Heart left ventricle (tissue), 16 donors: ENCODE data around the gene SPPL3. TPM values are rescaled to one million over a fixed set of nuclear protein-coding genes. Genes with fewer than 3 reads are reported as not detected.

ENCODE experiments used
- ATAC-seq, 4 donors: fragments of 200-7000 bp; cut with Tn5 transposase; one replicate each; pipeline ENCODE4 v1.9.1; 2020 to 2022; ENCODE audit warnings: moderate library complexity in 4 of 4, mild to moderate bottlenecking in 3 of 4, moderate number of reproducible peaks in 1 of 4
- DNase-seq, 5 donors: peaks; one replicate each; pipeline ENCODE4 v3.0.0-alpha.2; 2020
- H3K27ac ChIP-seq, 12 donors: fragments of 200-600 bp; sonication (generic) in 4 of 12; one replicate each; pipeline versions ENCODE4 v1.5.0 to v1.8.0; 2016 to 2022; ENCODE audit warnings: mild to moderate bottlenecking in 2 of 12
- H3K27me3 ChIP-seq, 9 donors: fragments of 200-600 bp; sonication (generic) in 2 of 9; one replicate each; pipeline versions ENCODE4 v1.5.1 to v1.8.0; 2016 to 2022; ENCODE audit warnings: mild to moderate bottlenecking in 3 of 9
- H3K36me3 ChIP-seq, 9 donors: fragments of 200-600 bp; sonication (generic) in 2 of 9; one replicate each; pipeline versions ENCODE4 v1.5.0 to v1.8.0; 2018 to 2022; ENCODE audit warnings: mild to moderate bottlenecking in 2 of 9
- H3K4me1 ChIP-seq, 12 donors: fragments of 200-600 bp; sonication (generic) in 4 of 12; one replicate each; pipeline versions ENCODE4 v1.5.0 to v1.8.0; 2016 to 2022; ENCODE audit warnings: mild to moderate bottlenecking in 3 of 12
- H3K4me3 ChIP-seq, 12 donors: fragments of 200-600 bp; sonication (generic) in 4 of 12; one replicate each; pipeline versions ENCODE4 v1.5.0 to v1.8.0; 2017 to 2022; ENCODE audit warnings: mild to moderate bottlenecking in 9 of 12, moderate library complexity in 4 of 12
- H3K9me3 ChIP-seq, 12 donors: fragments of 200-600 bp; sonication (generic) in 4 of 12; one replicate each; pipeline versions ENCODE4 v1.5.0 to v1.8.0; 2016 to 2022; ENCODE audit warnings: mild to moderate bottlenecking in 1 of 12
- CTCF ChIP-seq, 12 donors: fragments of 200-600 bp; sonication (generic) in 4 of 12; IDR thresholded peaks; one replicate each; pipeline versions ENCODE4 v1.5.0 to v1.8.0; 2018 to 2022; ENCODE audit warnings: antibody characterized with exemption in 12 of 12, mild to moderate bottlenecking in 5 of 12
- POLR2A ChIP-seq, 2 donors: fragments of 450-650 bp; IDR thresholded peaks; one replicate each; pipeline ENCODE4 v1.6.1; 2017; ENCODE audit warnings: antibody characterized with exemption in 2 of 2, mild to moderate bottlenecking in 2 of 2, moderate library complexity in 2 of 2
- WGBS, 4 donors: extraction: QIAGEN DNeasy Blood & Tissue Kit in 2 of 4; methylation state at CpG; one replicate each; pipeline versions ENCODE4 v1.1.5 to v1.1.7; 2013 to 2018; 5-methylcytosine and 5-hydroxymethylcytosine counted together
- intact Hi-C, 10 donors: fragments of 100-400 bp; cut with DNase I; formaldehyde crosslinking; loops; one replicate each; pipeline versions ENCODE4 v1.11.1 to v1.14.2; 2022
- polyA plus RNA-seq, 2 donors: library from polyadenylated mRNA; stranded (reverse); fragments of 200-250 nt; gene quantifications; one replicate each; pipeline ENCODE4 v1.2.3, GENCODE V29; 2013
- total RNA-seq, 9 donors: library from RNA; depleted of rRNA in 2 of 9; stranded (reverse); fragments of >200 nt in 2 of 9; fragmentation: NEBNext Ultra II Directional in 3 of 9; extraction: Animal tissue kit (Norgen Biotek cat#: 25700) in 3 of 9; gene quantifications; one replicate each; pipeline versions ENCODE4 v1.1.0 to v1.2.4, GENCODE V29; 2016 to 2023
- donor health status: ischemic (EF 13 %, LVEDD 7.1; RV severe dilation, severe dysfunction).
- donor health status: healthy with polysubstance abuse.
- donor health status: DM: no; HTN: yes; CAD: no.
- donor health status: DM: no; HTN: no; CAD: no.
- donor health status: ischemic (EF 25% LVEDD 6.9; RV normal size, moderate dysfunction).
- donor health status: ischemic (EF 25% LVEDD 5.7; RV mildly dilated, moderate dysfunction).
- donor health status: healthy.
- donor health status: DM: yes; HTN: yes; CAD: no.
- donor health status: ischemic (EF 35%, LVEDD 5.7; RV mildly dilated, moderate dysfunction).
- donor health status: nonischemic (EF 11% LVEDD 7.7; RV severe dilation, severe dysfunction).
- donor health status: DM: yes; HTN: yes; CAD: no.
- donor health status: PGD.
- donor health status: ischemic (EF 29% LVEDD 5.4; RV normal size, mild dysfunction).
- donor health status: nonischemic (EF 23%, LVEDD 6.1; RV moderate dilation, normal function).

Gene SPPL3
- total and polyA plus RNA-seq, 11 donors = 8.2 to 48.2 (median 26.5) TPM

GRCh38 chr12:120825337-120825736, 78.8 kb downstream of the SPPL3 start:
- Histone ChIP-seq H3K9me3 (no peaks in the 10 kb centered on the region), H3K4me1 (peaks cover 0 to 63% (median 20%) of the 10 kb centered on the region in 12 donors), H3K4me3 (no peak overlapping the region), H3K27me3 (no peaks in the 10 kb centered on the region), H3K27ac (no peak overlapping the region), H3K36me3 (no peaks in the 10 kb centered on the region)
- ATAC-seq = no peak
- intact Hi-C loops = no loop called here
- no peak for TF ChIP-seq POLR2A (IDR thresholded peaks at IDR 0.05)
- TF ChIP-seq CTCF (IDR thresholded peaks at IDR 0.05) = no peak
- DNase-seq = no peak
- WGBS, 4 donors = 81 to 90% (median 87%) methylated on average over 3 of the region's 3 CpGs

GRCh38 chr12:120822832-120823503, 81.2 kb downstream of the SPPL3 start:
- Histone ChIP-seq H3K27ac (peak overlapping the region in 1 of 12 donors; percentile 35), H3K9me3 (no peaks in the 10 kb centered on the region), H3K36me3 (no peaks in the 10 kb centered on the region), H3K4me3 (no peak overlapping the region), H3K27me3 (no peaks in the 10 kb centered on the region), H3K4me1 (peaks cover 0 to 56% (median 20%) of the 10 kb centered on the region in 12 donors)
- WGBS, 4 donors = 40 to 48% (median 42%) methylated on average over 9 of the region's 9 CpGs
- intact Hi-C loops = no loop called here
- ATAC-seq = peak in 2 of 4 donors; percentile 26 to 50
- no peak for DNase-seq
- no peak for TF ChIP-seq CTCF (IDR thresholded peaks at IDR 0.05)
- TF ChIP-seq POLR2A (IDR thresholded peaks at IDR 0.05) = no peak

- intact Hi-C loops = no loop called here
- TF ChIP-seq CTCF (IDR thresholded peaks at IDR 0.05) = no peak
- no peak for TF ChIP-seq POLR2A (IDR thresholded peaks at IDR 0.05)
- H3K4me1 ChIP-seq = peaks cover 0 to 47% (median 19%) of the 10 kb centered on the region in 12 donors
These were observed 82.3 kb downstream of the SPPL3 start for GRCh38 chr12:120821878-120822277.

GRCh38 chr12:120820884-120821510, 83.2 kb downstream of the SPPL3 start:
- H3K4me1 ChIP-seq = peaks cover 0 to 40% (median 13%) of the 10 kb centered on the region in 12 donors
- WGBS, 4 donors = 74 to 81% (median 80%) methylated on average over 7 of the region's 7 CpGs
- ATAC-seq = no peak
- no peaks in the 10 kb centered on the region for H3K36me3 ChIP-seq
- no peak for DNase-seq
- intact Hi-C loops = no loop called here
- H3K9me3 ChIP-seq = no peaks in the 10 kb centered on the region
- TF ChIP-seq POLR2A (IDR thresholded peaks at IDR 0.05) (no peak), CTCF (IDR thresholded peaks at IDR 0.05) (no peak)
- H3K27ac ChIP-seq = no peak overlapping the region
- no peaks in the 10 kb centered on the region for H3K27me3 ChIP-seq
- no peak overlapping the region for H3K4me3 ChIP-seq

More at GRCh38 chr12:120821878-120822277, 82.3 kb downstream of the SPPL3 start:
- Histone ChIP-seq H3K36me3 (no peaks in the 10 kb centered on the region), H3K4me3 (no peak overlapping the region), H3K9me3 (no peaks in the 10 kb centered on the region), H3K27me3 (no peaks in the 10 kb centered on the region), H3K27ac (no peak overlapping the region)
- DNase-seq (no peak), ATAC-seq (no peak)
- whole genome bisulfite sequencing, 4 donors = 90 to 96% (median 94%) methylated on average over 2 of the region's 2 CpGs
